Activated effector memory CD4-positive, alpha-beta T cell treated with anti-CD3 and anti-CD28 coated beads, Interleukin-2, amount 50 U/mL, for 16 hours (primary cell): ENCODE results near the gene OPHN1.
"Not testable (repeated sequence)": the region's sequence is repeated elsewhere in the genome, so short reads cannot be mapped to it uniquely, and the experiment has no call there.

Experiments used
- DNase-seq: peaks from one replicate; pipeline ENCODE4 v3.0.0-alpha.2; 2020

The OPHN1 gene

GRCh38 chrX:68354879-68355628, 78.2 kb downstream of the OPHN1 start:
- DNase-seq = no peak

GRCh38 chrX:68345025-68345424, 88.3 kb downstream of the OPHN1 start:
- DNase-seq = no peak

- no peak for DNase-seq
Measured at GRCh38 chrX:68343551-68343950, 89.7 kb downstream of the OPHN1 start.

GRCh38 chrX:68332201-68332731, 101.0 kb downstream of the OPHN1 start:
- DNase-seq = no peak

- not testable (repeated sequence) for DNase-seq
Measured at GRCh38 chrX:68326841-68327240, 106.5 kb downstream of the OPHN1 start.

DNA sequence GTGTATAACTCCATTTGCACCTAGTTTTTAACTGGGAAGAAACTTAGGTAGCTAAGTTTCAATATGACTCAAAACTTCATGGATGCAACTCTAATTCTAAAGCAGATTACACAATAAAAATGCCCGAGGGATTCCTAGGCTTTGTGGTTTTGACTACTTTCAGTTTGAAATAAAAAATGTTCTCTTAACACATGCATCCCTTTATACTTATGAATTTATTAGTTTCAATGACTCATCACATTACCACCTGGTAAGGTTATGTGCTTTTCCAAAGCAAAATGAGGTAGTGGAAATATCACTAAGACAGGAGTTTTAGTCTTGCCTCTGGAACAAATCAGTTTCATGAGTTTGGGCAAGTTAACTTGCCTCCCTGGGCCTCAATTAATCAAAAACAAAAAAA, 125.5 kb downstream of the OPHN1 start:
- no peak for DNase-seq

GRCh38 chrX:68304602-68305001, 128.7 kb downstream of the OPHN1 start:
- no peak for DNase-seq

DNA sequence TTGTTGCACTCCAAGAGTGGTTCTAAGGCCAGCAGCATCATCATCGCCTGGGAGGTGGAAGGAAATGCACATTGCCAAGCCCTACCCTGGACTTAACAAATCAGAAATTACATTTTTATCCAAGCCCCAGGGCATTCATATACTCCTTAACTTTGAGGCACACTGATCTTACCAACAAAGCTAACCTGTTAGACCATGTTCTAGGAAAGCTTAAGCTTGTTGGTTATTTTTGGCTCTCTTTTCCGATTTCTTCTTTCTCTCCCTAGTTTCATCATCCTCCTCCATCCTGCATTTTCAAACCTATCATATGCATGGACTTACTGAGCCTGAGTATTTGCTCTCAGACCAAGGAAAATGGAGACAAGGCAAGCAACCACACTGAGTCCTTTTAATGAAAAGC, 133.4 kb downstream of the OPHN1 start:
- DNase-seq = no peak

DNA sequence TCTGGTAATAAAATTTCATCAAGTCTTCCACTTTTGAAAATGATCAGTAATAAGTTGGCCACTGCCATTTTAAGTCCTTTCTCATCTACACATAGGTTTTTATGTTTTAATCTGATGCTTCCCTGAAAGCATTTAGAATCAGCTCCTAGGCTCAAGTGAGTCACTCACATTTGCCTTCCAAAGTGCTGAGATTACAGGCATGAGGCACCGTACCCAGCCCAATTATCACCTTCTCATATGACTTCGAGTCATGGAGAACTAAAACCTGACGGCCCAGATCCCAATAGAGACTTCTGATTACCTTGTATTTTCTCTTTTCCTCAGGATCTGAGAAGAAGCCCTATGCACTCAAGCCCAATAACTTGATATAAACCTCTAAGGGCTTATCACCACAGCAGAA, 140.8 kb downstream of the OPHN1 start:
- no peak for DNase-seq

DNA sequence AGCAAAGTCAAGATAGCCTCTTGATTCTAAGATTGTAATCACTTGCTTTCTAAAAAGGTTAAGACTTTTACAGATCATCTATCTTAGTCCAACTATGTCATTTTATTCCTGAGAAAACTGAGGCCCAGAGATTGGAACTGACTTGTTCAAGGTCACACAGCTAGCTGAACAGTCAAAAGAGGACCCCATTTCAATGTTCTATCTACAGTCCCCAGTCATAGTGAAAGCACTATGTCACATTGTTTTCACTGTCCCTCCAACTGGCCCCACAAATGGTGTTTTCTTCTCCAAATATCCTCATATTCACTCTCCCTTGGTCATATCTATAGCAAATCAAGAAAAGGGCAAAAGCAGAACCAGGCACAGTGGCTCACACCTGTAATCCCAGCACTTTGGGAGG, 145.2 kb downstream of the OPHN1 start:
- DNase-seq = no peak

- no peak for DNase-seq
Measured at GRCh38 chrX:68287419-68287818, 145.9 kb downstream of the OPHN1 start.

- no peak for DNase-seq
Measured at GRCh38 chrX:68286980-68287379, 146.3 kb downstream of the OPHN1 start.

- DNase-seq = no peak
Measured at GRCh38 chrX:68286076-68286475, 147.2 kb downstream of the OPHN1 start.

GRCh38 chrX:68284281-68284904, 148.9 kb downstream of the OPHN1 start:
- no peak for DNase-seq

DNA sequence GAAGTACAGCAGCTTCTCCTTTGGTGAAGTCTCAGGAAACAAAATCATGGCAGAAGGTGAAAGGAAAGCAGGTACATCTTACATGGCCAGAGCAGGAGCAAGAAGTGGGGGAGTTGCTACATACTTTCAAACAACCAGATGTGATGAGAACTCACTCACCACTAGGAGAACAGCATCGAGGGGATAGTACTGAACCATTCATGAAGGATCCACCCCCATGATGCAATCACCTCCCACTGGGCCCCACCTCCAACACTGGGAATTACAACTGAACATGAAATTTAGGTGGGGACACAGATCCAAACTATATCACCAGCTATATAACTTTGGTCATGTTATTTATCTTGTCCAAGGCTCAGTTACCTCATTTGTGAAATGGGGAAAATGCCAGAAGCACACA, 159.4 kb downstream of the OPHN1 start:
- DNase-seq = no peak

- not testable (repeated sequence) for DNase-seq
Measured at GRCh38 chrX:68264793-68265192, 168.5 kb downstream of the OPHN1 start.

GRCh38 chrX:68261060-68261672, 172.1 kb downstream of the OPHN1 start:
- DNase-seq = no peak

GRCh38 chrX:68256990-68257389, 176.3 kb downstream of the OPHN1 start:
- DNase-seq = no peak

DNA sequence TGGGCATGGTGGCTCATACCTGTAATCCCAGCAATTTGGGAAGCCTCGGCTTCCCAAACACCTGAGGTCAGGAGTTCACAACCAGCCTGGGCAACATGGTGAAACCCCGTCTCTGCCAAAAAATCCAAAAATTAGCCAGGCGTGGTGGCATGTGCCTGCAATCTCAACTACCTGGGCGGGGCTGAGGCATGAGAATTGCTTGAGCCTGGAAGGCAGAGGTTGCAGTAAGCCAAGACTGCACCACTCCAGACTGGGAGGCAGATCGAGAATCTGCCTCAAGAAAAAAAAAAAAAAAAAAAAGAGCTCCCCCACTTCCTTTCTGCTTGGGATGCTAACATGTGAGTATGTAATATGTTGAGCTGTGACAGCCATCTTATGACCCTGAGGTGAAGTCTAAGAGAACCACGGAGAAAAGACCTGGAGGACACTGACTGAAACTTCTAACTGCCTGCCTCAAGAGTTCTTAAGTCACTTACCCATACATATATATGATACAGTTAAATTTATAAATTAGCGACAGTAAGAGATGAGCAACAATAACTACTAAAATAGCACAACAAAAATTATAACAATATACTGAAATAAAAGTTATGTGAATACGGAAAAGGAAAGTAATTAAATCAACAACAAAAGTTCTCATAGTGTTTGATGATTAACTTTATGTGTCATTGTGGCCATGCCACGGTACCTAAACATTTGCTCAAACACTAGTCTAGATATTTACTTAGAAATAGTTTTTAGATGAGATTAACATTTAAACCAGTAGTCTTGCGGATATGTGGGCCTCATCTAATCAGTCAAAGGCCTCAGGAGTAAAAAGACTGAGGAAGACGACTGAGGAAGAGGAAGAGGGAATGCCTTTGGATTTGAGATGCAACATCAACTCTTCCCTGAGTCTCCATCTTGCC, 178.3 kb downstream of the OPHN1 start:
- DNase-seq = no peak

- no peak for DNase-seq
Measured at GRCh38 chrX:68252664-68253063, 180.6 kb downstream of the OPHN1 start.

- no peak for DNase-seq
Measured at GRCh38 chrX:68249903-68250302, 183.4 kb downstream of the OPHN1 start.

GRCh38 chrX:68249401-68249831, 183.9 kb downstream of the OPHN1 start:
- DNase-seq = no peak

GRCh38 chrX:68238568-68238967, 194.7 kb downstream of the OPHN1 start:
- DNase-seq = no peak
